ENCODE results near the gene AGMO. TPM values are rescaled to one million over a fixed set of nuclear protein-coding genes. Genes with fewer than 3 reads are reported as not detected.

AGMO gene
- total and polyA plus RNA-seq, 2 of the 8 experiments (the other 6 are each of a cell fraction or from before 2014, with no cell fraction given): 0.22 to 0.45 TPM

DNA sequence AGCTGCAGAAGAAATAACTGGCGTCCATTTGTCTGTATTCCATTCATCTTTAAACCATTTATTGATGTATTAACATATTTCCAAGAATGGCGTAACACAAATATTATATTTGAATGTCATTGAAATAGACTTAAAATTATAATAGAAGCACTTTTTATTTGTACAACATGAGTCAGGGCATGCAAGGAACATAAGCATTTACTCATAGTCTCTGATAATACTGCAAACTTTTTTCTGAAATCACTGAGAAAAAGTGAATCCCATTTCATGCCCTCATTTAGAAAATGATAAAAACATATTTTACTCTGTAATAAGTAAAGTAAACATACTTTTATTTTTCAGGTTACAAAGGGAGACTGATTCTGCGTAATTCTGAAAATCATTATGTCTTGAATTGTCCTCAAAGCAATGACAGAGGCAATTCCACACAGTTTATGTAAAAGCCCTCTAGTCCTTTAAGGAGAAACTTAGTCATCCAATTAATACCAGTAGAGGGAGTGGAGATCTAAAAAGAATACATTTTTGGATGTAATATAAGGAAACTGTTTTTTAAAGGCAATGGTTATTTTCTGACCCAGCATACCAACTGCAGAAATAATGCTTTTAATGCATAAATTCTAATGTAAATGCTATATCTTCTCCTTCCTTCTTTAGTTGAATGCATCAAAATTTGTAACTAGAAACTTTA lies 58.1 kb downstream of the AGMO start:
- no peak for FAIRE-seq
- no peak for TF ChIP-seq CBX5 (IDR thresholded peaks at IDR 0.05; ENCODE audit: low read depth, low read length)
- no peak for TF ChIP-seq BCL11A (IDR thresholded peaks at IDR 0.05; ENCODE audit: low read depth in 2 of 2, low read length in 2 of 2)
- TF ChIP-seq SAP30 (IDR thresholded peaks at IDR 0.05; ENCODE audit: insufficient read depth, insufficient replicate concordance, low read length): no peak
- no peak for TF ChIP-seq NANOG (IDR thresholded peaks at IDR 0.05; ENCODE audit: insufficient read depth, low read depth, low read length, poor library complexity, severe bottlenecking)
- no peak for TF ChIP-seq HDAC6 (IDR thresholded peaks at IDR 0.05; ENCODE audit: low read depth, low read length)
- no peak for TF ChIP-seq TCF12 (IDR thresholded peaks at IDR 0.05; ENCODE audit: low read depth, low read length)
- TF ChIP-seq GTF2F1 (IDR thresholded peaks at IDR 0.05; ENCODE audit: borderline replicate concordance, low read depth, low read length): no peak
- no peak for TF ChIP-seq SIRT6 (IDR thresholded peaks at IDR 0.05; ENCODE audit: low read length)
- no peak for TF ChIP-seq PHF8 (conservative IDR thresholded peaks at IDR 0.05; ENCODE audit: low read depth, low read length)
- TF ChIP-seq KDM4A (IDR thresholded peaks at IDR 0.05; ENCODE audit: low read depth, low read length, severe bottlenecking): no peak
- TF ChIP-seq ASH2L (IDR thresholded peaks at IDR 0.05; ENCODE audit: low read length): no peak
- no peak for TF ChIP-seq SIX5 (IDR thresholded peaks at IDR 0.05; ENCODE audit: low read depth, low read length)

More for the DNA sequence above, 58.1 kb downstream of the AGMO start:
- Histone ChIP-seq H3K4me1 (replicated peaks in 1 of 4; ENCODE audit: control insufficient read depth in 3 of 4, insufficient read depth in 4 of 4, low read length in 3 of 4) (no peaks in the 10 kb centered on the region), H3K23ac (ENCODE audit: insufficient read length) (no peak overlapping the region), H4K91ac (replicated peaks; ENCODE audit: insufficient read length, low read length) (no peak overlapping the region), H2BK20ac (ENCODE audit: low read length) (no peak overlapping the region), H3K9ac (replicated peaks in 1 of 4; ENCODE audit: extremely low read depth in 1 of 4, low read depth in 3 of 4, low read length in 3 of 4) (no peak overlapping the region), H4K8ac (ENCODE audit: extremely low read depth, insufficient read depth, low read length) (no peak overlapping the region), H2BK12ac (ENCODE audit: low read depth, low read length) (no peak overlapping the region), H3K4me3 (ENCODE audit: extremely low read depth in 1 of 4, insufficient read depth in 2 of 4, low read depth in 3 of 4, low read length in 4 of 4) (no peak overlapping the region), H3K4ac (replicated peaks; ENCODE audit: insufficient read length, low read depth, low read length) (no peak overlapping the region), H4K5ac (ENCODE audit: insufficient read length, low read depth, low read length) (no peak overlapping the region), H2BK15ac (ENCODE audit: low read length) (no peak overlapping the region), H3K14ac (ENCODE audit: insufficient read length) (no peak overlapping the region), H3K79me1 (ENCODE audit: low read depth, low read length) (no peaks in the 10 kb centered on the region), H4K20me1 (replicated peaks in 1 of 2; ENCODE audit: control insufficient read depth in 1 of 2, insufficient read depth in 2 of 2, low read length in 2 of 2) (no peaks in the 10 kb centered on the region), H3K56ac (replicated peaks; ENCODE audit: insufficient read length, low read depth, low read length) (no peak overlapping the region), H3K27me3 (replicated peaks in 1 of 4; ENCODE audit: control insufficient read depth in 3 of 4, extremely low read depth in 1 of 4, insufficient read depth in 3 of 4, low read length in 3 of 4) (no peaks in the 10 kb centered on the region), H3K27ac (ENCODE audit: low read depth, low read length) (no peak overlapping the region), H3K36me3 (ENCODE audit: control insufficient read depth in 2 of 4, insufficient read depth in 4 of 4, low read length in 3 of 4) (no peaks in the 10 kb centered on the region), H3K9me3 (ENCODE audit: insufficient read depth in 2 of 2, low read depth in 1 of 2, low read length in 1 of 2) (no peaks in the 10 kb centered on the region), H3K23me2 (ENCODE audit: low read depth, low read length) (no peaks in the 10 kb centered on the region), H3K79me2 (ENCODE audit: control insufficient read depth in 1 of 2, insufficient read depth in 2 of 2, low read length in 2 of 2) (no peaks in the 10 kb centered on the region), H3K4me2 (ENCODE audit: insufficient read depth in 1 of 2, low read depth in 2 of 2, low read length in 2 of 2) (no peak overlapping the region), H2BK120ac (replicated peaks; ENCODE audit: low read depth, low read length) (no peak overlapping the region), H2AK5ac (ENCODE audit: low read depth, low read length) (no peak overlapping the region), H2BK5ac (ENCODE audit: low read depth, low read length) (no peak overlapping the region), H2AFZ (ENCODE audit: low read length) (no peak overlapping the region), H3K18ac (ENCODE audit: extremely low read depth, low read length) (no peak overlapping the region)
- ChIA-PET CTCF (ENCODE audit: partially characterized antibody) (no interaction called here), POLR2A (ENCODE audit: partially characterized antibody) (no interaction called here)
- no peak for DNase-seq (ENCODE audit: low read depth in 1 of 2, low spot score in 2 of 2)
- WGBS, 2 experiments (ENCODE audit: extremely low coverage in 1 of 2, insufficient coverage in 1 of 2, insufficient read length in 1 of 2, insufficient replicate concordance in 2 of 2, low coverage in 1 of 2, low lambda C conversion rate in 2 of 2, missing lambda C conversion rate in 1 of 2): 94% methylated on average over 3 of the region's 3 CpGs; no CpG with 5 or more reads in 1 of the 2 experiments
